H1 (cell line): ENCODE results near the gene SCGB1C2. TPM values are rescaled to one million over a fixed set of nuclear protein-coding genes. Genes with fewer than 3 reads are reported as not detected.

ENCODE experiments used
- BCL11A ChIP-seq, 2 experiments: IDR thresholded peaks; one replicate each; pipeline ENCODE4 v1.6.1; 2011; ENCODE audit warnings: low read depth in 2 of 2, low read length in 2 of 2, mild to moderate bottlenecking in 2 of 2
- POLR2A ChIP-seq, 2 experiments: IDR thresholded peaks; 1 replicate in 1 of 2; 2 replicates in 1 of 2; pipeline ENCODE4 v1.6.1; 2011; ENCODE audit warnings: low read depth in 2 of 2, low read length in 2 of 2, mild to moderate bottlenecking in 2 of 2; ENCODE audit errors: control extremely low read depth in 1 of 2
- SP2 ChIP-seq: IDR thresholded peaks from 2 replicates; pipeline ENCODE4 v1.6.1; 2012; ENCODE audit warnings: mild to moderate bottlenecking, low read length, inconsistent platforms
- YY1 ChIP-seq: IDR thresholded peaks from 2 replicates; pipeline ENCODE4 v1.6.1; 2011; ENCODE audit warnings: low read depth, mild to moderate bottlenecking, low read length
- polyA plus RNA-seq, 7 experiments: library from polyadenylated mRNA; depleted of rRNA in 3 of 7; stranded (reverse) in 5 of 7; unstranded in 2 of 7; fragments of >200 nt in 5 of 7; fragments of 200-250 nt in 2 of 7; gene quantifications; 1 replicate in 5 of 7; 2 replicates in 1 of 7; 4 replicates in 1 of 7; pipeline versions ENCODE4 v1.2.1 to v1.2.3, GENCODE V29; 2011 to 2013; ENCODE audit warnings: missing spikeins in 2 of 7, mixed read lengths in 2 of 7
- total RNA-seq: library from RNA; stranded (reverse); fragmentation: NEBNext Ultra II Directional; extraction: Animal tissue kit (Norgen Biotek cat#: 25700); gene quantifications from 2 replicates; pipeline ENCODE4 v1.2.1, GENCODE V29; 2021
- TF ChIP-seq, protein P1 (sequence below): fragments of 300-600 bp; sonication (generic); IDR thresholded peaks from 2 replicates; pipeline ENCODE4 v1.7.1; 2012; ENCODE audit warnings: low read length, moderate library complexity, mild to moderate bottlenecking, inconsistent platforms; ENCODE audit not compliant: insufficient replicate concordance

The SCGB1C2 gene
- total and polyA plus RNA-seq, 2 of the 8 experiments (the other 6 are each of a cell fraction or from before 2014, with no cell fraction given), result not detected

DNA sequence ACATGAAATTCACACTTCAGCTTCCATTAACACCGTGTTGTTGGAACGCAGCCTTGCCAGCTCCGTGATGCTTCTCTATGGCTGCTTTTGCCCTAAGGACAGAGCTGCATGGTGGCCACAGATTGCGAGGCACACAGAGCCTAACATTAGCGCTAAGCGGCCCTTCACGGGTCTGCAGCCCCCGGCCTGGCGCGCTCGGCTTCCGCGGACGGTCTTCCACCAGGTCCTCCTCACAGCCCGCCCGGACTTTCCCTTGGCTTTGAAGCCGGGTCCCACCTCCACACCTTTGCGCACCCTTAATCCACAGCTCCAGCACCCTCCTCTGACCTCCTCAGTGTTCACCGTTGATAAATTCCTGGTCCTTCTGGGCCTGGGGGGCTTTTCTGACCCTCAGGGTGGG, 19.6 kb downstream of the SCGB1C2 start (continued):
- TF ChIP-seq, protein P1, sequence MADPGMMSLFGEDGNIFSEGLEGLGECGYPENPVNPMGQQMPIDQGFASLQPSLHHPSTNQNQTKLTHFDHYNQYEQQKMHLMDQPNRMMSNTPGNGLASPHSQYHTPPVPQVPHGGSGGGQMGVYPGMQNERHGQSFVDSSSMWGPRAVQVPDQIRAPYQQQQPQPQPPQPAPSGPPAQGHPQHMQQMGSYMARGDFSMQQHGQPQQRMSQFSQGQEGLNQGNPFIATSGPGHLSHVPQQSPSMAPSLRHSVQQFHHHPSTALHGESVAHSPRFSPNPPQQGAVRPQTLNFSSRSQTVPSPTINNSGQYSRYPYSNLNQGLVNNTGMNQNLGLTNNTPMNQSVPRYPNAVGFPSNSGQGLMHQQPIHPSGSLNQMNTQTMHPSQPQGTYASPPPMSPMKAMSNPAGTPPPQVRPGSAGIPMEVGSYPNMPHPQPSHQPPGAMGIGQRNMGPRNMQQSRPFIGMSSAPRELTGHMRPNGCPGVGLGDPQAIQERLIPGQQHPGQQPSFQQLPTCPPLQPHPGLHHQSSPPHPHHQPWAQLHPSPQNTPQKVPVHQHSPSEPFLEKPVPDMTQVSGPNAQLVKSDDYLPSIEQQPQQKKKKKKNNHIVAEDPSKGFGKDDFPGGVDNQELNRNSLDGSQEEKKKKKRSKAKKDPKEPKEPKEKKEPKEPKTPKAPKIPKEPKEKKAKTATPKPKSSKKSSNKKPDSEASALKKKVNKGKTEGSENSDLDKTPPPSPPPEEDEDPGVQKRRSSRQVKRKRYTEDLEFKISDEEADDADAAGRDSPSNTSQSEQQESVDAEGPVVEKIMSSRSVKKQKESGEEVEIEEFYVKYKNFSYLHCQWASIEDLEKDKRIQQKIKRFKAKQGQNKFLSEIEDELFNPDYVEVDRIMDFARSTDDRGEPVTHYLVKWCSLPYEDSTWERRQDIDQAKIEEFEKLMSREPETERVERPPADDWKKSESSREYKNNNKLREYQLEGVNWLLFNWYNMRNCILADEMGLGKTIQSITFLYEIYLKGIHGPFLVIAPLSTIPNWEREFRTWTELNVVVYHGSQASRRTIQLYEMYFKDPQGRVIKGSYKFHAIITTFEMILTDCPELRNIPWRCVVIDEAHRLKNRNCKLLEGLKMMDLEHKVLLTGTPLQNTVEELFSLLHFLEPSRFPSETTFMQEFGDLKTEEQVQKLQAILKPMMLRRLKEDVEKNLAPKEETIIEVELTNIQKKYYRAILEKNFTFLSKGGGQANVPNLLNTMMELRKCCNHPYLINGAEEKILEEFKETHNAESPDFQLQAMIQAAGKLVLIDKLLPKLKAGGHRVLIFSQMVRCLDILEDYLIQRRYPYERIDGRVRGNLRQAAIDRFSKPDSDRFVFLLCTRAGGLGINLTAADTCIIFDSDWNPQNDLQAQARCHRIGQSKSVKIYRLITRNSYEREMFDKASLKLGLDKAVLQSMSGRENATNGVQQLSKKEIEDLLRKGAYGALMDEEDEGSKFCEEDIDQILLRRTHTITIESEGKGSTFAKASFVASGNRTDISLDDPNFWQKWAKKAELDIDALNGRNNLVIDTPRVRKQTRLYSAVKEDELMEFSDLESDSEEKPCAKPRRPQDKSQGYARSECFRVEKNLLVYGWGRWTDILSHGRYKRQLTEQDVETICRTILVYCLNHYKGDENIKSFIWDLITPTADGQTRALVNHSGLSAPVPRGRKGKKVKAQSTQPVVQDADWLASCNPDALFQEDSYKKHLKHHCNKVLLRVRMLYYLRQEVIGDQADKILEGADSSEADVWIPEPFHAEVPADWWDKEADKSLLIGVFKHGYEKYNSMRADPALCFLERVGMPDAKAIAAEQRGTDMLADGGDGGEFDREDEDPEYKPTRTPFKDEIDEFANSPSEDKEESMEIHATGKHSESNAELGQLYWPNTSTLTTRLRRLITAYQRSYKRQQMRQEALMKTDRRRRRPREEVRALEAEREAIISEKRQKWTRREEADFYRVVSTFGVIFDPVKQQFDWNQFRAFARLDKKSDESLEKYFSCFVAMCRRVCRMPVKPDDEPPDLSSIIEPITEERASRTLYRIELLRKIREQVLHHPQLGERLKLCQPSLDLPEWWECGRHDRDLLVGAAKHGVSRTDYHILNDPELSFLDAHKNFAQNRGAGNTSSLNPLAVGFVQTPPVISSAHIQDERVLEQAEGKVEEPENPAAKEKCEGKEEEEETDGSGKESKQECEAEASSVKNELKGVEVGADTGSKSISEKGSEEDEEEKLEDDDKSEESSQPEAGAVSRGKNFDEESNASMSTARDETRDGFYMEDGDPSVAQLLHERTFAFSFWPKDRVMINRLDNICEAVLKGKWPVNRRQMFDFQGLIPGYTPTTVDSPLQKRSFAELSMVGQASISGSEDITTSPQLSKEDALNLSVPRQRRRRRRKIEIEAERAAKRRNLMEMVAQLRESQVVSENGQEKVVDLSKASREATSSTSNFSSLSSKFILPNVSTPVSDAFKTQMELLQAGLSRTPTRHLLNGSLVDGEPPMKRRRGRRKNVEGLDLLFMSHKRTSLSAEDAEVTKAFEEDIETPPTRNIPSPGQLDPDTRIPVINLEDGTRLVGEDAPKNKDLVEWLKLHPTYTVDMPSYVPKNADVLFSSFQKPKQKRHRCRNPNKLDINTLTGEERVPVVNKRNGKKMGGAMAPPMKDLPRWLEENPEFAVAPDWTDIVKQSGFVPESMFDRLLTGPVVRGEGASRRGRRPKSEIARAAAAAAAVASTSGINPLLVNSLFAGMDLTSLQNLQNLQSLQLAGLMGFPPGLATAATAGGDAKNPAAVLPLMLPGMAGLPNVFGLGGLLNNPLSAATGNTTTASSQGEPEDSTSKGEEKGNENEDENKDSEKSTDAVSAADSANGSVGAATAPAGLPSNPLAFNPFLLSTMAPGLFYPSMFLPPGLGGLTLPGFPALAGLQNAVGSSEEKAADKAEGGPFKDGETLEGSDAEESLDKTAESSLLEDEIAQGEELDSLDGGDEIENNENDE, result no peak
- TF ChIP-seq SP2 (no peak), YY1 (no peak), BCL11A (IDR thresholded peaks at IDR 0.05; ENCODE audit: low read depth in 2 of 2, low read length in 2 of 2) (no peak), POLR2A (IDR thresholded peaks at IDR 0.05; ENCODE audit: control extremely low read depth in 1 of 2, low read depth in 2 of 2, low read length in 2 of 2) (no peak)
